ENCODE results near the gene CHRNA7. TPM values are rescaled to one million over a fixed set of nuclear protein-coding genes. Genes with fewer than 3 reads are reported as not detected.

CHRNA7 gene
- total and polyA plus RNA-seq, 8 donors: 1.2 to 32.3 (median 24.6) TPM

GRCh38 chr15:32104061-32104995 lies 74.0 kb downstream of the CHRNA7 start:
- no peak for DNase-seq
- Histone ChIP-seq H3K27me3 (peaks cover 0 to 30% of the 10 kb centered on the region in 2 donors), H3K4me3 (no peak overlapping the region)

GRCh38 chr15:32105258-32106241 lies 75.2 kb downstream of the CHRNA7 start:
- DNase-seq (no peak), ATAC-seq (no peak)
- no peaks in the 10 kb centered on the region for H3K4me1 ChIP-seq
- no peaks in the 10 kb centered on the region for H3K36me3 ChIP-seq
- TF ChIP-seq CTCF (IDR thresholded peaks at IDR 0.05): no peak
- no peak overlapping the region for H3K27ac ChIP-seq
- H3K4me3 ChIP-seq: no peak overlapping the region
- intact Hi-C loops (cut with DNase I): no loop called here
- H3K9me3 ChIP-seq: no peaks in the 10 kb centered on the region
- H3K27me3 ChIP-seq: peaks cover 0 to 23% of the 10 kb centered on the region in 2 donors

More at GRCh38 chr15:32104061-32104995, 74.0 kb downstream of the CHRNA7 start:
- Histone ChIP-seq H3K4me1 (no peaks in the 10 kb centered on the region), H3K36me3 (no peaks in the 10 kb centered on the region), H3K27ac (no peak overlapping the region), H3K9me3 (no peaks in the 10 kb centered on the region)
- ATAC-seq: no peak
- no peak for TF ChIP-seq CTCF (IDR thresholded peaks at IDR 0.05)
- intact Hi-C loops (cut with DNase I): no loop called here

GRCh38 chr15:32106401-32107381 lies 76.4 kb downstream of the CHRNA7 start:
- TF ChIP-seq CTCF (IDR thresholded peaks at IDR 0.05): no peak
- H3K4me3 ChIP-seq: no peak overlapping the region
- no peaks in the 10 kb centered on the region for H3K9me3 ChIP-seq
- H3K27me3 ChIP-seq: peaks cover 0 to 23% of the 10 kb centered on the region in 2 donors
- intact Hi-C loops (cut with DNase I): no loop called here
- no peak for ATAC-seq
- no peaks in the 10 kb centered on the region for H3K4me1 ChIP-seq
- H3K36me3 ChIP-seq: no peaks in the 10 kb centered on the region
- H3K27ac ChIP-seq: no peak overlapping the region
- DNase-seq: no peak

GRCh38 chr15:32107477-32108080 lies 77.3 kb downstream of the CHRNA7 start:
- Histone ChIP-seq H3K9me3 (no peaks in the 10 kb centered on the region), H3K4me1 (no peaks in the 10 kb centered on the region), H3K4me3 (no peak overlapping the region), H3K36me3 (no peaks in the 10 kb centered on the region), H3K27ac (no peak overlapping the region), H3K27me3 (peaks cover 0 to 23% of the 10 kb centered on the region in 2 donors)
- DNase-seq (no peak), ATAC-seq (no peak)
- intact Hi-C loops (cut with DNase I): no loop called here
- no peak for TF ChIP-seq CTCF (IDR thresholded peaks at IDR 0.05)
